ENCODE results near the gene SHISA7.

The SHISA7 gene

GRCh38 chr19:55464039-55464661 lies 21.1 kb upstream of the SHISA7 start:
- in situ Hi-C loops (cut with MboI; ENCODE audit: low sequenced_read_pairs): no loop called here

- in situ Hi-C loops (cut with MboI; ENCODE audit: low sequenced_read_pairs): no loop called here
Measured at GRCh38 chr19:55463583-55464031, 20.5 kb upstream of the SHISA7 start.

DNA sequence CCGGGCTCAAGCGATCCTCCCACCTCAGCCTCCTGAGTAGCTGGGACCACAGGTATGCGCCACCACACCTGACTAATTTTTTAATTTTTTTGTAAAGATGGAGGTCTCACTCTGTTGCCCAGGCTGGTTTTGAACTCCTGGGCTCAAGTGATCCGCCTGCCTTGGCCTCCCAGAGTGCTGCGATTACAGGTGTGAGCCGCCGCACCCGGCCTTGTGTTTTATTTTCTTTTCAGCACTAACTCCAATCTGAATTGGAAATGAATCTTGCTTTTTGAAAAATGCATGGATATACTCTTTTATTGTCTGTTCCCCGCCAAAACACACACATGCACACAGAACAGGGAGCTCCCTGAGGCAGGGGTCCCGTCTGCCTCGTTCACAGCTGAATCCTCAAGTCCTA lies 19.6 kb upstream of the SHISA7 start:
- in situ Hi-C loops (cut with MboI; ENCODE audit: low sequenced_read_pairs): no loop called here

GRCh38 chr19:55461974-55462626 lies 19.0 kb upstream of the SHISA7 start:
- in situ Hi-C loops (cut with MboI; ENCODE audit: low sequenced_read_pairs): no loop called here

GRCh38 chr19:55461259-55461973 lies 18.3 kb upstream of the SHISA7 start, which contains the start of gene ISOC2:
ISOC2 (minus strand) TSS chr19:55461642; CDS start chr19:55456486, 5,156 bp downstream.
- in situ Hi-C loops (cut with MboI; ENCODE audit: low sequenced_read_pairs): no loop called here

DNA sequence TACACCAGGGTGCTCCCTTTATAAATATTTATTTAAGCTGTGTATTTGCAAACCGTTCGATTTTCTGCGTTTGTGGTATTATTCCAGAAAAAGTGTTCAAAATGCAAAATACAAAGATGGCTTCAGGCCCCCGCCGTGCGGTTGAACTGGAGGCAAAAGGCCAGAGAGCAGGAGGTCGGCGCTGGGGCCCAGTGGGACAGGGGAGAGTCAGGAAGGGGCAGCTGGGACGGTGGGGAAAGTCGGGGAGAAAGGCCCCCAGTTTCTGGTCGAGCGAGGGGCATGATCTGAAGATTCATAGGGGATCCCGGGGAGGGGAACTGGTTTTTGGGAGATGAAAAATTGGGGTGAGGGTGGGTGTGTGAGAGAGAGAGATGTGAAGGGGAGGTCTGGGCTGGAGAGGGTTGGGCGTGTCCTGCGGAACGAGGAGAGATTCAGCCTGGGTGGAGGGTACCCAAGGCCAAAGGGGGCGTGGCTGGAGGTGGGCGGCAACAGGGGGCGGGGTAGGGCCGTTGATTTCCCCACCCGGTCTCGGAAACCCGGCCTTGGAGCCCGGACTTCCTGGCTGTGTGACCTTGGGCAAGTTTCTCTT lies 17.7 kb upstream of the SHISA7 start:
- in situ Hi-C loops (cut with MboI; ENCODE audit: low sequenced_read_pairs): no loop called here

DNA sequence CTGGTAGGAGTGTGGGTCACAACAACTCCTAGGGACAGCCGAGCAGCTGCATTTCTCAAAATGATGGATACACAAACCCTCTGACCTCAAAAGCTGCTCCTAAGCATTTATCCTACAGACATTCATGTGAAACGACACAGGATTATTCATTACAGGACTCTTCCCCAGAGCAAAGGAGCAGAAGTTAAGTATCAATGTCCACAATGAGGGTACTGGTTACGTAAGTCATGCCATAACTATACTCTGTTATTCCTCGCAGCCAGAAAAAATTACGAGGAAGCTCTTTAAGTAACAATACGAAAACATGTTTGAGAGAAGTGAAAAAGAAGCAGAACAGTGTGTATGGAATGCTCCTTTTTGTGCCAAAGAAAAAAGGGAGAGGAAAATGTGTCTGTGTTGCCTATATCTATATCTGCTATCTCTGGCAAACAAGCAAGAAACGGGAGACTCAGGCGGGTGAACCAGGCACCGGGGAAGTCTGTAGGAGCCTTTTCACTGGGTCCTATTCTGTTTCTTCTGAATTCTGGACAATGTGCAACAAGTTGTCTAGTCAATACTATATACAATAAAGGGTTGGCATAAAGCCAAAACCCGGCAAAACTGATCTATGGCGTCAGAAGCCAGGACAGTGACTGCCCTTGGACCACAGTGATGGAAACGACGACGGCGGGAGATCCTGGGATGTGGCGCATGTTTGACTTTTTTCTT lies 17.0 kb upstream of the SHISA7 start:
- in situ Hi-C loops (cut with MboI; ENCODE audit: low sequenced_read_pairs): no loop called here

- in situ Hi-C loops (cut with MboI; ENCODE audit: low sequenced_read_pairs): no loop called here
Measured at GRCh38 chr19:55459551-55459949, 16.4 kb upstream of the SHISA7 start.

GRCh38 chr19:55457683-55458457 lies 14.8 kb upstream of the SHISA7 start:
- in situ Hi-C loops (cut with MboI; ENCODE audit: low sequenced_read_pairs): no loop called here

DNA sequence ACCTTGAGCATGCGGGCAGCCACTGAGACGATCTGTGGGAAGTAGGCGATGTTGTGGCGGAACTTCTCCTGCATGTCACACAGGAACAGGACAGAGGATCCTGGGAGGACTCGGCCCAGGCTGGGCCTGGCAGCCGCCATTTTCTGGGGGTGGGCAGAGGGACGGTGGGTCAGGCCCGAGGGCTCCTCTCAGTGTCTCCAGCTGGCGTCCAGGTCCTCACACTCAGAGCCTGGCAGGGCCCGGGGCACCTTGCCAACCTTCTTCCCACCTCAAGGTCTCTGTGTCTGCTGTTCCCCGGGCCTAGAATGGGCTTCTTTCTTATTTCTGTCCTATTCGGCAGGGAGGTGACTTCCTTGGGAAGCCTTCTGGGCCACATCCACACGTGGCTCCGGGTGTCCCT lies 13.2 kb upstream of the SHISA7 start:
- in situ Hi-C loops (cut with MboI; ENCODE audit: low sequenced_read_pairs): no loop called here

DNA sequence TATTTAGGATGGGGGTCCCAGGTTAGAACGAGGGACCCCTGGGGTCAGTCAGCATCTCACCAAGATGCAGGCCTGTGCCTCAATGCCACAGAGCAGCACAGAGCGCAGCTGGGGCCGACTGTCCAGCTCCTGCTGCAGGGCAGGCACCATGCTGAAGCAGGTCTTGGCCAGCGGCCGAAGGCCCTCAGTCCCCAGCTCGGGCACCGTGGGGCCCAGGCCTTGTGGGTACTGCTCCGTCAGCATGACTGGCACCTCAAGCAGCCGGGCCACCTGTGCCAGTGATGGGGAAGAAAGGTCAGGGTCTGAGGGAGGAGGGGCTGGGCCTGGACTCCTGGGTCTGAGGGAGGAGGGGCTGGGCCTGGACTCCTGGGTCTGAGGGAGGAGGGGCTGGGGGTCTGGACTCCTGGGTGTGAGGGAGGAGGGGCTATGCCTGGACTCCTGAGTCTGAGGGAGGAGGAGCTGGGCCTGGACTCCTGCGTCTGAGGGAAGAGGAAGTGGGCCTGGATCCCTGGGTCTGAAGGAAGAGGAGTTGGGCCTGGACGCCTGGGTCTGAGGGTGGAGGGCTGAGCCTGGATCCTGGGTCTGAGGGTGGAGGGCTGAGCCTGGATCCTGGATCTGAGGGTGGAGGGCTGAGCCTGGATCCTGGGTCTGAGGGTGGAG lies 12.6 kb upstream of the SHISA7 start:
- in situ Hi-C loops (cut with MboI; ENCODE audit: low sequenced_read_pairs): no loop called here

GRCh38 chr19:55454787-55455243 lies 11.7 kb upstream of the SHISA7 start:
- in situ Hi-C loops (cut with MboI; ENCODE audit: low sequenced_read_pairs): no loop called here

DNA sequence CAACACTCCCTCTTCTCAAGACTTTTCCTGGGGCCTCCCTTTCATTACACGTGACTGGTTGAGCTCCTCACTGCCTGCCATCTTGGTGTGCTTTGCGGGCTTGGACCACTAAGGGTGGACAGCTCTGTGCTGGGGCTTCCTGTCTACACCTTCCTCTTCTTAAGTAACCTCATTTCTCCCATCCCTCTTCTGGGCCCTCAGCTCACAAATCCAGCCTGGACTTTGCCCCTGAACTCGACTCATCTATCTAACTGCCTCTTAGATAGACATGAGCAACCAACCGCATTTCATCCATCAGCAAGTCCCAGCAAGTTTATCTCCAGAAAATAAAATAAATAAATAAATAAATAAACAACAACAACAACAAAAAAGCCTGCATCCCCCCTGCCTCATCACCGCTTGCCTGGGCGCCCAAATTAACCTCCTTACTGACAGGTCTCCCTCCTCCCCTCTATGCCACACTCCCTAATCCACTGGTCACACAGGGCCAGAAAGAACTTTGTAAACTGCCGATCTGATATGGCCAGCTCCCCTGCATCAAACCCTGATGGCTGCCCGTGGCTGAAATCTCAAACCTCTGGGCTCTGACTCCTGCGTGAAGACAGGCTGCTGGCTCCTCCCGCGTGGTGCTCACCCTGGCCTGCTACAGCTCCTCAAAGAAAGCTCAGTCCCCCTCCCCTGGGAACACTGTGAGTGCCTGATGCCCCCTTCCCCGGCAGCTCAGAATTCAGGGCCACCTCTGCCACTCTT lies 10.6 kb upstream of the SHISA7 start:
- in situ Hi-C loops (cut with MboI; ENCODE audit: low sequenced_read_pairs): no loop called here

GRCh38 chr19:55452749-55453346 lies 9.7 kb upstream of the SHISA7 start:
- in situ Hi-C loops (cut with MboI; ENCODE audit: low sequenced_read_pairs): no loop called here

DNA sequence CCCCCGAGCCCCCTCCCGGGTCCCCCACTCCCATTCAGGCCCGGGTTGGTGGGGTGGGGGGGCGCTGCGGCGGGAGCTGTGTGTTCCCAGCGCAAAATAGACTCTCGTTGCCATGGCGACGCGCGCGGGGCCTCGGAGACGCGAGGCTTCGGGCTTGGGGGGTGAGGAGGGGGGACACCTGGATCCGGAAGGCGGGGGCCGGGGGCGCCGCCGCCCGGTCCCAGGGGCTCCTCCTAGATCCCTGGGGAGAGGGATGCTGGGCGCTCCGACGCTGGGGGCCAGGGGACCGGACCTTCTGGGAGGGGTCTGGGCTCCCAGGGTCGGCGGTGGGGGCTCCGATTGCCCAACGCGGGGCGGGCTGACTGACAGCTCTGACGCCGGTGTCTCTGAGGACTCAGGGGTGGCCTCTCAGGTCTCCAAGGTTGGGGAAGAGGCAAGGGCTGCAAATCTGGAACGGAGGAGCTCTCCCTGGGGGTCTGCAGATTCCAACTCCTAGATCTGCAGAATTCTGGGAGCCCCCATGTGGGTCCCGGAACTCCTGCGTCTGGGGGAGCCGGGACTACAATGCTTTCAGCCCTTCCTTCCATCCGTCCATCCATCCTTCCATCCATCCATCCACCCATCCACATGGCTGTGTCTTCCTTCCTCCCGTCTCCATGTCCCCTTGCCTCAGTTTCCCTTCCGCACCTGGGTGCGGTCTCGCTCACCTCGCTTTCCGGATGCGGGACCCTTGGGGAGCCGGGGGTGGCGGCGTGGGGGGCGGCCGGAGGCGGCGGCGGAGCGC lies 9.1 kb upstream of the SHISA7 start:
- in situ Hi-C loops (cut with MboI; ENCODE audit: low sequenced_read_pairs): no loop called here

DNA sequence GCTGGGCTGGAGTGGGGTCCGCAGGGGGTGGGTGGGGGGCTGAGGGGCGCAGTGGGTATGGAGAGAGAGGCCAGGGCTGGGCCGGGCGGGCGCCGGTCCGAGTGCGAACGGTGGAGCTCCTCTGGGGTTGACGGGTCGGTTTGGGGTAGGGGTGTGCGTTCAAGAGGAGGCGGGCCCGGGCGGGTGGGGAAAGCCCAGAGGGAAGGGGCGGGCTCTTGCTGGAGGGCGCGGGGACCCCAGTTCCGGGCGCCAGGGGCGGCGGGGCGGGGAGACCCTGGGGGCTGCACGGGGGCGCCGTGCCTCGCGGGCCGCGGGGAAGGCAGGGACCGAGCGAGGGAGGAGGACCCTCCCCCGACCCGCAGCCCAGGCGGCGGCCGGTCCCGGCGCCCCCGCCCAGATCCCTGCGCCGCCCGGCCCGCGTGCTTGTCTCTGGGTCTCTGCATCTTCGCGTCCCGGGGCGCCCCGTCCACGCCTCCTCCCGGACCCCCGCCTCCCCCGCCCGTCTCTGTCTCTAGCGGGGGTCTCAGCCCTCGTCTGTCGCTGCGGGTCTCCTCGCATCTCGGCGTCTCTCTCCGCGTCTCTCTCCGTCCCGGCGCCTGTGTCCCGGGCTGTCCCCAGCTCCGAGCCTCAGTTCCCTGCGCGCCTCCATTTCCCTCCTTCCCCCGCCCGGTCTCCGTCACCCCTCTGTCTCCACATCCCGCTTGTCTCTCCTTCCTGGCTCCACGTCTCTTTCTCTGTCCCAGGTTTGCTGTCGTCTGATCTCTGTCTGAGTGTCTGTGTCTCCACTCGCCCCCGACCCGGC lies 8.3 kb upstream of the SHISA7 start:
- in situ Hi-C loops (cut with MboI; ENCODE audit: low sequenced_read_pairs): no loop called here

DNA sequence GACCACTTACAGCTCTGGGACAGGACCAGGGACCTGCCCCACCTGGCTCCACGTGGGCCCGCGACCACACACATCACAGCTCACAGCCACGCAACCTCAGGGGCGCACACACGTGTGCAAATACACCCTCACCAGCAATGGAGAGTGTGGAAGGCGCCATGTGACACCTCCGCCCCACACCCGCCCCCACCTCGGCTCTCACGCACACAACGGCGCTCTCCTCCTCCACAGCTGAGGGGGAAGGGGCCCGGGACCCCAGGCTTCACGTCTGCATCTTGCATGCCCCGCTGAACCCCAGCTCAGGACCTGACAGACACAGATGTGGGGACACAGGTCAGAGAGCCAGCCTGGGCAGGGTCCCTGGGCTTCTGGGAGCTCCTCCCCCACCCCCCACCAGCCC lies 6.4 kb upstream of the SHISA7 start:
- in situ Hi-C loops (cut with MboI; ENCODE audit: low sequenced_read_pairs): no loop called here

Measured in HL-60/S4 treated with retinoic acid at 250 ng/mL for 4 days and 3 days (cell line).